Measurements from ENCODE around the gene GRIK1.

- TF ChIP-seq CTCF (conservative IDR thresholded peaks at IDR 0.05) (no peak), EZH2 (IDR thresholded peaks at IDR 0.05; ENCODE audit: low read depth) (no peak)
These were observed 117.7 kb downstream of the GRIK1 start for GRCh38 chr21:29822064-29822463.

All from PC-9 (cell line).